Measurements from ENCODE around the gene ADAMTS4.

Gene ADAMTS4

GRCh38 chr1:161238039-161238473, 39.2 kb upstream of the ADAMTS4 start, which contains the start of gene NR1I3:
NR1I3 (minus strand) TSS chr1:161238203; CDS start chr1:161236565, 1,638 bp downstream.
- Histone ChIP-seq H3K4me1 (ENCODE audit: low read depth, poor library complexity, severe bottlenecking) (no peaks in the 10 kb centered on the region), H3K9ac (no peak within 1 kb of the TSS), H4K20me1 (ENCODE audit: insufficient read depth) (no peaks in the 10 kb centered on the region), H3K36me3 (ENCODE audit: insufficient read depth) (no peaks in the 10 kb centered on the region), H3K4me3 (IDR thresholded peaks at IDR 0.05; ENCODE audit: insufficient read depth, low read depth, low read length) (no peak within 1 kb of the TSS), H2AFZ (ENCODE audit: low read depth) (no peak within 1 kb of the TSS), H3K4me2 (no peak within 1 kb of the TSS), H3K27me3 (ENCODE audit: insufficient read depth, low read depth) (no peaks in the 10 kb centered on the region), H3K27ac (no peak within 1 kb of the TSS), H3K79me2 (ENCODE audit: insufficient read depth, low read depth) (no peaks in the 10 kb centered on the region)
- TF ChIP-seq CTCF (conservative IDR thresholded peaks at IDR 0.05; ENCODE audit: low read depth, low read length), result no peak

- Histone ChIP-seq H3K4me2 (no peak overlapping the region), H3K4me3 (IDR thresholded peaks at IDR 0.05; ENCODE audit: insufficient read depth, low read depth, low read length) (no peak overlapping the region), H3K9ac (no peak overlapping the region), H3K4me1 (ENCODE audit: low read depth, poor library complexity, severe bottlenecking) (no peaks in the 10 kb centered on the region), H3K27me3 (ENCODE audit: insufficient read depth, low read depth) (no peaks in the 10 kb centered on the region), H4K20me1 (ENCODE audit: insufficient read depth) (no peaks in the 10 kb centered on the region), H3K79me2 (ENCODE audit: insufficient read depth, low read depth) (no peaks in the 10 kb centered on the region), H3K36me3 (ENCODE audit: insufficient read depth) (no peaks in the 10 kb centered on the region), H3K27ac (no peak overlapping the region), H2AFZ (ENCODE audit: low read depth) (no peak overlapping the region)
- no peak for TF ChIP-seq CTCF (conservative IDR thresholded peaks at IDR 0.05; ENCODE audit: low read depth, low read length)
Measured at GRCh38 chr1:161235957-161236775, 37.3 kb upstream of the ADAMTS4 start.

- TF ChIP-seq CTCF (conservative IDR thresholded peaks at IDR 0.05; ENCODE audit: low read depth, low read length), result no peak
- Histone ChIP-seq H3K27ac (no peak overlapping the region), H3K27me3 (ENCODE audit: insufficient read depth, low read depth) (no peaks in the 10 kb centered on the region), H4K20me1 (ENCODE audit: insufficient read depth) (no peaks in the 10 kb centered on the region), H3K4me3 (IDR thresholded peaks at IDR 0.05; ENCODE audit: insufficient read depth, low read depth, low read length) (no peak overlapping the region), H3K4me2 (no peak overlapping the region), H3K9ac (no peak overlapping the region), H3K79me2 (ENCODE audit: insufficient read depth, low read depth) (no peaks in the 10 kb centered on the region), H3K36me3 (ENCODE audit: insufficient read depth) (peaks cover 3% of the 10 kb centered on the region; the same call in 1 of the 2 replicates), H2AFZ (ENCODE audit: low read depth) (no peak overlapping the region), H3K4me1 (ENCODE audit: low read depth, poor library complexity, severe bottlenecking) (no peaks in the 10 kb centered on the region)
Measured at GRCh38 chr1:161233102-161233501, 34.2 kb upstream of the ADAMTS4 start.

DNA sequence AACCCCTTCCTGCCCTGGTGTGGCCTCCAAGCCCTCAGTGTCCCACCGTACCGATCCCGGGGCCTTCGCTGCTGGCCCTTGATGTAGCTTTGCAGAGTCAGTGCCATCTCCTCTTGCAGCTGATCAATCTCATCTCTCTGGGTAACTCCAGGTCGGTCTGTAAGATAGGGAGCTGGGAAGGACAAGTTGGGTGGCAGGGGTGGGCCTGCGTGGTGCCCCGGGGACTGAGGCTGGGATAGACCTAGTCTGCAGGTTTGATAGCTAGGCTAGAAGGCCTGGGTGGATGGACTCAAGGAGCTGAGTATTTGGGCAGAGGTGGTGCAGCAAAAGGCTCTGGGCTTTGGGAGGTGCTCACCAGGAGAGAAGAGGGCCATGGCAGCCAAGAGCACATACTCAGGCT, 31.9 kb upstream of the ADAMTS4 start:
- H3K9ac ChIP-seq, result no peak overlapping the region
- H4K20me1 ChIP-seq (ENCODE audit: insufficient read depth), result no peaks in the 10 kb centered on the region
- H3K27me3 ChIP-seq (ENCODE audit: insufficient read depth, low read depth), result no peaks in the 10 kb centered on the region
- no peak overlapping the region for H2AFZ ChIP-seq (ENCODE audit: low read depth)
- peaks cover 16% of the 10 kb centered on the region for H3K4me1 ChIP-seq (ENCODE audit: low read depth, poor library complexity, severe bottlenecking)
- peaks cover 10% of the 10 kb centered on the region for H3K79me2 ChIP-seq (ENCODE audit: insufficient read depth, low read depth)
- TF ChIP-seq CTCF (conservative IDR thresholded peaks at IDR 0.05; ENCODE audit: low read depth, low read length), result no peak
- H3K36me3 ChIP-seq (ENCODE audit: insufficient read depth), result peaks cover 3% of the 10 kb centered on the region; the same call in 1 of the 2 replicates
- H3K4me3 ChIP-seq (IDR thresholded peaks at IDR 0.05; ENCODE audit: insufficient read depth, low read depth, low read length), result no peak overlapping the region
- no peak overlapping the region for H3K27ac ChIP-seq
- no peak overlapping the region for H3K4me2 ChIP-seq

All from KMS-11 (cell line).